GM19193 (cell line): ENCODE data around the gene ARHGAP27.
A peak's percentile ranks its signal among the peaks of the same experiment; 100 is the strongest.

ENCODE experiments used
- POLR2A ChIP-seq: IDR thresholded peaks from 4 replicates; pipeline ENCODE4 v1.6.1; 2011; ENCODE audit not compliant: insufficient read depth, insufficient read length; ENCODE audit errors: extremely low read depth

ARHGAP27 gene, protein sequence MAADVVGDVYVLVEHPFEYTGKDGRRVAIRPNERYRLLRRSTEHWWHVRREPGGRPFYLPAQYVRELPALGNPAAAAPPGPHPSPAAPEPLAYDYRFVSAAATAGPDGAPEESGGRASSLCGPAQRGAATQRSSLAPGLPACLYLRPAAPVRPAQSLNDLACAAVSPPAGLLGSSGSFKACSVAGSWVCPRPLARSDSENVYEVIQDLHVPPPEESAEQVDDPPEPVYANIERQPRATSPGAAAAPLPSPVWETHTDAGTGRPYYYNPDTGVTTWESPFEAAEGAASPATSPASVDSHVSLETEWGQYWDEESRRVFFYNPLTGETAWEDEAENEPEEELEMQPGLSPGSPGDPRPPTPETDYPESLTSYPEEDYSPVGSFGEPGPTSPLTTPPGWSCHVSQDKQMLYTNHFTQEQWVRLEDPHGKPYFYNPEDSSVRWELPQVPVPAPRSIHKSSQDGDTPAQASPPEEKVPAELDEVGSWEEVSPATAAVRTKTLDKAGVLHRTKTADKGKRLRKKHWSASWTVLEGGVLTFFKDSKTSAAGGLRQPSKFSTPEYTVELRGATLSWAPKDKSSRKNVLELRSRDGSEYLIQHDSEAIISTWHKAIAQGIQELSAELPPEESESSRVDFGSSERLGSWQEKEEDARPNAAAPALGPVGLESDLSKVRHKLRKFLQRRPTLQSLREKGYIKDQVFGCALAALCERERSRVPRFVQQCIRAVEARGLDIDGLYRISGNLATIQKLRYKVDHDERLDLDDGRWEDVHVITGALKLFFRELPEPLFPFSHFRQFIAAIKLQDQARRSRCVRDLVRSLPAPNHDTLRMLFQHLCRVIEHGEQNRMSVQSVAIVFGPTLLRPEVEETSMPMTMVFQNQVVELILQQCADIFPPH

DNA sequence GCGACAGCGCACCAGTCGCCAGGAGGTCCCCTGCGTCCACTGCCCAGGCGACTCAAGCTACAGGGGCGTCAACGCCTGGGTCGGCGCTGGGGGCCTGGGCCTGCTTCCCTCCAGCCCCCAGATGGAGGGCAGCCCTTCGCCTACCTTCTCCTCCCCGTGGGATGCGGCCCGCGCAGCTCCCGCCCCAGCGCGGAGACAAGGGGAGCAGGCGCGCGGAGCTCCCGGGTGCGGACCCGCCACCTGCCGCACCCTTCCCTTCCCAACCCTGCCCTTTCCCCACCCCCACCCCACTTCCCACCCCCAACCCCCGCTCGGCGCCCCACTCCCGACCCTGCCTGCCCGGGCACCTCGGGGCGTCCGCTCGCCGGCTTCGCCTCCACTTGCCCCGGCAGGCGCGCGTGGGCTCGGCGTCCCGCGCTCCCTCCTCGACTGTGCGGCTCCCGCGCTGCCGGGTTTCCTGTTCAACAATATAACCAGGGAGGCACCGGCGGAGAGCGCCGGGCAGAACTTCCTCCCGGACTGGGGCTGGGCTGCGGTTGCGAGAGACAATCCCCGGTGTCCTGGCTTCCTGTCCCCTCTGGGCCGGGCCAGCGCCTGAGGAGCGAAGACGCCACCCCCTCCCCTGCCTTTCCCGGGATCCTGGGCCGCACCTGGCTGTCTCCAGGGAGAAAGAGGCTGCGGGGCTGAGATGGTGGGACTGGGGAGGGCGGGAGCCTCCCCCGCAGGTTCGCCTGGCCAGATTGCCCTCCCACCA is at the start of gene ARHGAP27:
Gene ARHGAP27, minus strand, starts transcription at position 466 of the 754 bp plus-strand sequence. CDS start 2,591 bp downstream, outside the sequence.
- TF ChIP-seq POLR2A = peak; percentile 20

- TF ChIP-seq POLR2A = no peak
Observed at GRCh38 chr17:45451131-45451530, 18.5 kb upstream of the ARHGAP27 start.

DNA sequence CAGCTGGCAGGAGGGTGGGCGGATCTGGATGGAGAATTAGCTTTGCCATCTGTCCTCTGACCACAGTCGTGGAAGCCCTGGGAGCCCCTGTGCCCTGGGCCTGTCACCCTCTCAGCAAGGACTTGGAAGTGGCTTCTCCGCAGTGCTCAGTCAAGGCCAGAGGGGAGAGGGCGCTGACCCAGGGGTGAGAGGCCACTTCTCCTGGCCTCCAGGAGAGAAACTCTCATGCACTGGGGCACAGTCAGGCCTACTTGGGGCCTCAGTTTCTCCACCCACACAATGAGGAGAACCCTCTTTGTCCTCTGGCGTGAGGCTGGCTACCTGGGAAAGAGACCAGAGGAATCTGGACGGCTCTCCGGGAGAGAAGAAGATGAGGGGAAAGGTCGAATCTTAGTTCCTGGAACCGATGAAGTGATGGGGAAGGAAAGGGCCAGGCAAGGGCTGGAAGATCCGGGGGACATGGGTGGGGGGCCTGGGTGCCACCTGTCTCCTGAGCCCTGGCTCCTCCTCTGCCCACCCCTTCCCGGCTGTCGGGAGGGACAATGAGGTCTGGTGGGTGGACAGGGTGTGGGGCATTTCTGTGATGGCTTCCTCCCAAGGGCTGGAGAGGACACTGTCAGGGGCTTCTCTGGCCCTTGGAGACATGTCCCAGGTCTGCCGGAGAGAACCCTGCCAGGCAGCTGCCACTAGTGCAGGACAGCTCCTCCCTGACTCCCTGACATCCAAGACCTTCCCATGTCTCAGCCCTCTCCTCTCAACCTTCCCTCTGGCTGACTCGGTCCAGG is 9.0 kb upstream of the ARHGAP27 start:
- TF ChIP-seq POLR2A = no peak

- no peak for TF ChIP-seq POLR2A
Observed at GRCh38 chr17:45440161-45440778, 7.6 kb upstream of the ARHGAP27 start.

- no peak for TF ChIP-seq POLR2A
Observed at GRCh38 chr17:45438931-45439610, 6.4 kb upstream of the ARHGAP27 start.

DNA sequence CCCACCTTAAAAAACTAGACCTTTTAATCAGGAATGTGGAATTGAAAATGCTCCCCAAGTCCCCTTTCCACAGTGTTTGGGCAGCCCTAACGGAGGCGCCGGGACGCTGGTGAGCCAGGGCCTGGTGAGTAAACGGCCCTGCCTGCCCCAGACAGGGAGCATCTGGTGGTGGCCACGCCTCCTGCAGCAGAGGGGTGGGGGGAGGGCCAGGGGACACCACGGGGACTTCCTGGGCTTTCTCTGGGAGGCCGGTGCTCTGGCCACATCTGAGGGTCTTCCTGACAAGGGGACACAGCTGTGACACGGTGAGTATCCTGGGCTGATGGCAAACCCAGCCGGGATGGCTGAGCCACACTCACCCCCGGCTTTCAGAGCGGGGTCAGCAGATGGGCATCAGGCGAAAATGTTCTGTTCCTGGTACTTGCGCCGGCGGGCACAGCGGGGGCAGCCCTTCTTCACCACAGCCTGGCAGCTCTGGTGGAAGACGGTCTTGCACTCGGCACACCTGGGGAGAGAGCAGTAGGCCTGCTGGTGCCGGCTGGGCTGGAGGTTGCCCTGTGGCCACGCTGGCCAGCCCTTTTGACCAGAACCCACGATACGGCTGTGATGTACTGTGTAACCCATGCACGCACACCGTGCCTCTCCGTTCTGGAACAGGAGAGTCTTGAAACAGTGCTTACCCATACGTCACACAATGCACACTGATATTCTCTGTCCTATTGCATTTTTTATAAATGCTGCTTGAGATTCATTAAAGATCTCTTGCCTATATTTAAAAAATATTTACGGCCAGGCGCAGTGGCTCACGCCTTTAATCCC is 5.0 kb upstream of the ARHGAP27 start:
- no peak for TF ChIP-seq POLR2A

GRCh38 chr17:45436625-45437464 is 4.2 kb upstream of the ARHGAP27 start:
- no peak for TF ChIP-seq POLR2A

GRCh38 chr17:45436161-45436560 is 3.5 kb upstream of the ARHGAP27 start:
- no peak for TF ChIP-seq POLR2A

GRCh38 chr17:45435481-45435880 is 2.8 kb upstream of the ARHGAP27 start:
- no peak for TF ChIP-seq POLR2A

- TF ChIP-seq POLR2A = no peak
Observed at GRCh38 chr17:45433159-45433535, 477 bp upstream of the ARHGAP27 start.

DNA sequence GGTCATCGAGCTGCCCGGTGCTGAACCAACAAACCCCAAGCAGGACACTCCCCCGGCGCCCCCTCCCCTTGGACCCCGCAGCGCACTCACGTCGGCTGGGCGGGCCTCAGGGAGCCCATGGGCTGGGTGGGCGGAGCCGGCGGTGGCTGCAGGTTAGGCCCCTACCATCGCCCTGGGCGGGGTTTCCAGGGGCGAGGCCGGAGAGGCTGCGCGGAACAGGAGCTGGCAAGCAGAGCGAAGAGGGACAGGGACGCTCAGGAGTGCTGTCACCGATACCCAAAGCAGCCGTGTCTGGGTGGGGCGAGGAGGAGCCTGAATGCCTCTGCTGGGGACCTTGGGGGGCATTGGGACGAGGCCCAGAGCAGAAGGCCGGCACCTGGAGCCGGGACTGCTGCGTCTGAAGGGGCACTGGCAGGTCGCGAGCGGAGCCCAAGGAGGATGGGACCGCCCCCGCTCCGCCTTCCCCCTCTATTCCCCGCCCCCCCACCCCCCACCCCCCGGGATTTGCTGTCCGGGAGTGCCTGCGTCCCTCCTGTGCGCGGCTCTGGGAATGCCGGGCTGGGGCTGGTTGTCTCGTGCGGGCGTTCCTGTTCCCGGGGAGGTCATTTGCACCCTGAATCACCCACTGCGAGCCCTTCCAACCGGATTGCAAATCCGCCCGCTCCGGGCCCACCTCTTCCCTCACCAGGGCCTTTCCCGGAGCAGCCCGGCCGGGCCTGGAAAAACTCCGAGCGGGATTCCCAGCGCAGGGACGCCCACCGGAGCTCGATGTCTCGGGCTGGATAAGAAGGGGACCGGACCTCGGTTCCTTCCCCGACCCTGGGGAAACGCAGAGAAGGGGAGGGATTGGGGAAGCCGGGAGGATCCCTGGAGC is 902 bp downstream of the ARHGAP27 start:
- TF ChIP-seq POLR2A = peak; percentile 59
